DOHH2 (cell line): ENCODE data around the gene GALNT18.

Experiments
- H3F3A ChIP-seq: fragments of 200-600 bp; sonication (generic), shearing (Covaris generic); 2 replicates; pipeline ENCODE4 v1.6.0; 2016; ENCODE audit warnings: antibody characterized with exemption, mild to moderate bottlenecking; ENCODE audit not compliant: control insufficient read depth, insufficient read depth
- H3K27ac ChIP-seq: fragments of 200-600 bp; sonication (generic); 2 replicates; pipeline ENCODE4 v1.5.1; 2014; ENCODE audit warnings: low read depth, mild to moderate bottlenecking, low read length, moderate library complexity
- H3K27me3 ChIP-seq: fragments of 200-600 bp; sonication (generic); 2 replicates; pipeline ENCODE4 v1.6.1; 2014; ENCODE audit warnings: mild to moderate bottlenecking, low read length, mixed read lengths; ENCODE audit not compliant: control insufficient read depth
- H3K36me3 ChIP-seq: fragments of 200-600 bp; sonication (generic); 2 replicates; pipeline ENCODE4 v1.6.1; 2014; ENCODE audit warnings: mild to moderate bottlenecking, low read length, moderate library complexity, mixed read lengths; ENCODE audit not compliant: control insufficient read depth
- H3K4me1 ChIP-seq: fragments of 200-600 bp; sonication (generic); 2 replicates; pipeline ENCODE4 v1.6.1; 2014; ENCODE audit warnings: mild to moderate bottlenecking, low read length, mixed read lengths; ENCODE audit not compliant: control insufficient read depth
- H3K4me2 ChIP-seq: fragments of 200-600 bp; sonication (generic); 2 replicates; pipeline ENCODE4 v1.6.0; 2014; ENCODE audit warnings: mild to moderate bottlenecking, low read length, moderate library complexity
- H3K4me3 ChIP-seq: fragments of 200-600 bp; sonication (generic); 2 replicates; pipeline ENCODE4 v1.5.1; 2014; ENCODE audit warnings: mild to moderate bottlenecking, low read length, mixed read lengths
- H3K79me2 ChIP-seq: fragments of 200-600 bp; sonication (generic); 2 replicates; pipeline ENCODE4 v1.6.1; 2014; ENCODE audit warnings: mild to moderate bottlenecking, low read length, mixed read lengths; ENCODE audit not compliant: control insufficient read depth
- H3K9me2 ChIP-seq: fragments of 200-600 bp; sonication (generic); replicated peaks from 2 replicates; pipeline ENCODE4 v1.6.1; 2014; ENCODE audit warnings: mild to moderate bottlenecking, low read length, mixed read lengths; ENCODE audit not compliant: control insufficient read depth
- H3K9me3 ChIP-seq: fragments of 200-600 bp; sonication (generic); 2 replicates; pipeline ENCODE4 v1.6.1; 2014; ENCODE audit warnings: antibody characterized with exemption, low read length, mixed read lengths; ENCODE audit not compliant: control insufficient read depth, insufficient read depth
- H4K20me1 ChIP-seq: fragments of 200-600 bp; sonication (generic); 2 replicates; pipeline ENCODE4 v1.6.0; 2014; ENCODE audit warnings: low read depth, mild to moderate bottlenecking, antibody characterized with exemption, low read length, moderate library complexity; ENCODE audit not compliant: control insufficient read depth, insufficient read depth
- CTCF ChIP-seq: fragments of 200-600 bp; sonication (generic); IDR thresholded peaks from one replicate; pipeline ENCODE4 v1.5.1; 2014; ENCODE audit warnings: antibody characterized with exemption, mild to moderate bottlenecking, low read depth, low read length; ENCODE audit not compliant: poor library complexity, severe bottlenecking
- EZH2phosphoT487 ChIP-seq: fragments of 200-600 bp; sonication (generic); IDR thresholded peaks from 2 replicates; pipeline ENCODE4 v1.6.1; 2017; ENCODE audit warnings: borderline replicate concordance, mild to moderate bottlenecking, antibody characterized with exemption, low read length, moderate library complexity, mixed read lengths

Gene GALNT18

GRCh38 chr11:11265994-11266606 is 355.7 kb downstream of the GALNT18 start:
- H3F3A ChIP-seq: no peaks in the 10 kb centered on the region
- H3K79me2 ChIP-seq: peaks cover 2% of the 10 kb centered on the region
- no peaks in the 10 kb centered on the region for H3K9me3 ChIP-seq
- H3K4me3 ChIP-seq: no peak overlapping the region
- TF ChIP-seq CTCF (peak; percentile 98), EZH2phosphoT487 (no peak)
- H3K27me3 ChIP-seq: no peaks in the 10 kb centered on the region
- no peaks in the 10 kb centered on the region for H4K20me1 ChIP-seq
- H3K9me2 ChIP-seq: no peaks in the 10 kb centered on the region
- H3K4me2 ChIP-seq: no peak overlapping the region
- H3K27ac ChIP-seq: no peak overlapping the region
- H3K36me3 ChIP-seq: no peaks in the 10 kb centered on the region
- peaks cover 67% of the 10 kb centered on the region for H3K4me1 ChIP-seq

GRCh38 chr11:11265320-11265719 is 356.5 kb downstream of the GALNT18 start:
- H3K79me2 ChIP-seq: peaks cover 9% of the 10 kb centered on the region
- H3K27me3 ChIP-seq: no peaks in the 10 kb centered on the region
- no peaks in the 10 kb centered on the region for H3K9me2 ChIP-seq
- H3K4me2 ChIP-seq: no peak overlapping the region
- H4K20me1 ChIP-seq: no peaks in the 10 kb centered on the region
- no peak overlapping the region for H3K4me3 ChIP-seq
- no peak overlapping the region for H3K27ac ChIP-seq
- H3K4me1 ChIP-seq: peaks cover 74% of the 10 kb centered on the region
- 0 out of 2 replicates have a peak, but pooled peaks cover 3% of the 10 kb centered on the region for H3K36me3 ChIP-seq
- TF ChIP-seq CTCF: no peak
- TF ChIP-seq EZH2phosphoT487: no peak
- no peaks in the 10 kb centered on the region for H3K9me3 ChIP-seq
- H3F3A ChIP-seq: no peaks in the 10 kb centered on the region

GRCh38 chr11:11263238-11264005 is 358.4 kb downstream of the GALNT18 start:
- H3K27me3 ChIP-seq: no peaks in the 10 kb centered on the region
- peaks cover 90% of the 10 kb centered on the region for H3K4me1 ChIP-seq
- H3K4me3 ChIP-seq: peak overlapping the region; percentile 70
- peaks cover 14% of the 10 kb centered on the region for H3K79me2 ChIP-seq
- H4K20me1 ChIP-seq: no peaks in the 10 kb centered on the region
- no peaks in the 10 kb centered on the region for H3K9me3 ChIP-seq
- H3F3A ChIP-seq: no peaks in the 10 kb centered on the region
- no peak for TF ChIP-seq CTCF
- no peak for TF ChIP-seq EZH2phosphoT487
- no peaks in the 10 kb centered on the region for H3K9me2 ChIP-seq
- peak overlapping the region; percentile 79; the same call in 1 of the 2 replicates for H3K27ac ChIP-seq
- 0 out of 2 replicates have a peak, but pooled peaks cover 3% of the 10 kb centered on the region for H3K36me3 ChIP-seq
- H3K4me2 ChIP-seq: peak overlapping the region; percentile 73
